ENCODE measurements around the gene NFATC3.

DNA sequence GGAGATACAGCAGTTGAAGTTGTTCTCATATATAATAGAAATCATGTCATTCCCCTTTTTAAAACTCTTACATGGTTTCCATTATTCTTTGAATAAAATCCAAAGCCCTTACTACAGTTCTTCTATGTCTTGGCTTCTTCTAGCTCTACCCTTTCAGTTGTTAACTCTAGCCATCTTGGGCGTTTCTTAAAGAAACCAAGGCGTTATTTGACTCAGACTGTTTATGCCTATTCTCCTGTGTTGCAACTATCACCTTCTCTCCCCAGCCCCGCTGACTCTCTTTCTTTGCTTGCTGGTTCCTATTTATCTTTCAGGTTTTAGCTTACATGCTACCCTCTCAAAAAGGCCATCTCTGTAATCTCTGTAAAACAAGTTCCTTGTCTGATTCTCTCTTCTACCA is 32.7 kb downstream of the NFATC3 start:
- TF ChIP-seq, protein P1, sequence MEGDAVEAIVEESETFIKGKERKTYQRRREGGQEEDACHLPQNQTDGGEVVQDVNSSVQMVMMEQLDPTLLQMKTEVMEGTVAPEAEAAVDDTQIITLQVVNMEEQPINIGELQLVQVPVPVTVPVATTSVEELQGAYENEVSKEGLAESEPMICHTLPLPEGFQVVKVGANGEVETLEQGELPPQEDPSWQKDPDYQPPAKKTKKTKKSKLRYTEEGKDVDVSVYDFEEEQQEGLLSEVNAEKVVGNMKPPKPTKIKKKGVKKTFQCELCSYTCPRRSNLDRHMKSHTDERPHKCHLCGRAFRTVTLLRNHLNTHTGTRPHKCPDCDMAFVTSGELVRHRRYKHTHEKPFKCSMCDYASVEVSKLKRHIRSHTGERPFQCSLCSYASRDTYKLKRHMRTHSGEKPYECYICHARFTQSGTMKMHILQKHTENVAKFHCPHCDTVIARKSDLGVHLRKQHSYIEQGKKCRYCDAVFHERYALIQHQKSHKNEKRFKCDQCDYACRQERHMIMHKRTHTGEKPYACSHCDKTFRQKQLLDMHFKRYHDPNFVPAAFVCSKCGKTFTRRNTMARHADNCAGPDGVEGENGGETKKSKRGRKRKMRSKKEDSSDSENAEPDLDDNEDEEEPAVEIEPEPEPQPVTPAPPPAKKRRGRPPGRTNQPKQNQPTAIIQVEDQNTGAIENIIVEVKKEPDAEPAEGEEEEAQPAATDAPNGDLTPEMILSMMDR (IDR thresholded peaks at IDR 0.05 in 8 of 11, conservative IDR thresholded peaks at IDR 0.05 in 3 of 11) = no peak
- TF ChIP-seq POLR2A (IDR thresholded peaks at IDR 0.05) (no peak), POLR2AphosphoS5 (IDR thresholded peaks at IDR 0.05) (no peak)

Data from spleen (tissue), 7 donors.